ENCODE measurements around the gene ADCY4. TPM values are rescaled to one million over a fixed set of nuclear protein-coding genes. Genes with fewer than 3 reads are reported as not detected.

The ADCY4 gene
- total and polyA plus RNA-seq, 2 of the 8 experiments (the other 6 are each of a cell fraction or from before 2014, with no cell fraction given), result 0.27 to 0.35 TPM

GRCh38 chr14:24384169-24384568 is 49.3 kb upstream of the ADCY4 start:
- Histone ChIP-seq H3K56ac (replicated peaks; ENCODE audit: insufficient read length, low read depth, low read length) (no peak overlapping the region), H2BK20ac (ENCODE audit: low read length) (no peak overlapping the region), H3K4ac (replicated peaks; ENCODE audit: insufficient read length, low read depth, low read length) (no peak overlapping the region), H3K4me3 (ENCODE audit: extremely low read depth in 1 of 4, insufficient read depth in 2 of 4, low read depth in 3 of 4, low read length in 4 of 4) (no peak overlapping the region), H3K4me2 (ENCODE audit: insufficient read depth in 1 of 2, low read depth in 2 of 2, low read length in 2 of 2) (no peak overlapping the region), H2AFZ (ENCODE audit: low read length) (no peak overlapping the region), H2BK120ac (replicated peaks; ENCODE audit: low read depth, low read length) (no peak overlapping the region), H2BK12ac (ENCODE audit: low read depth, low read length) (0 out of 2 replicates have a peak overlapping the region, but pooled peaks have one; percentile 23), H4K5ac (ENCODE audit: insufficient read length, low read depth, low read length) (no peak overlapping the region), H3K27me3 (replicated peaks in 1 of 4; ENCODE audit: control insufficient read depth in 3 of 4, extremely low read depth in 1 of 4, insufficient read depth in 3 of 4, low read length in 3 of 4) (no peaks in the 10 kb centered on the region), H3K14ac (ENCODE audit: insufficient read length) (no peak overlapping the region), H2BK5ac (ENCODE audit: low read depth, low read length) (no peak overlapping the region), H3K23me2 (ENCODE audit: low read depth, low read length) (no peaks in the 10 kb centered on the region), H3K18ac (ENCODE audit: extremely low read depth, low read length) (no peak overlapping the region), H4K20me1 (replicated peaks in 1 of 2; ENCODE audit: control insufficient read depth in 1 of 2, insufficient read depth in 2 of 2, low read length in 2 of 2) (no peaks in the 10 kb centered on the region), H4K8ac (ENCODE audit: extremely low read depth, insufficient read depth, low read length) (no peak overlapping the region), H2BK15ac (ENCODE audit: low read length) (0 out of 2 replicates have a peak overlapping the region, but pooled peaks have one; percentile 65), H4K91ac (replicated peaks; ENCODE audit: insufficient read length, low read length) (no peak overlapping the region), H3K9me3 (ENCODE audit: insufficient read depth in 2 of 2, low read depth in 1 of 2, low read length in 1 of 2) (no peaks in the 10 kb centered on the region), H3K27ac (ENCODE audit: low read depth, low read length) (no peak overlapping the region), H3K23ac (ENCODE audit: insufficient read length) (no peak overlapping the region), H2AK5ac (ENCODE audit: low read depth, low read length) (peak overlapping the region; percentile 60; the same call in 1 of the 2 replicates), H3K36me3 (ENCODE audit: control insufficient read depth in 2 of 4, insufficient read depth in 4 of 4, low read length in 3 of 4) (no peaks in the 10 kb centered on the region), H3K79me2 (ENCODE audit: control insufficient read depth in 1 of 2, insufficient read depth in 2 of 2, low read length in 2 of 2) (no peaks in the 10 kb centered on the region), H3K79me1 (ENCODE audit: low read depth, low read length) (no peaks in the 10 kb centered on the region), H3K4me1 (replicated peaks in 1 of 4; ENCODE audit: control insufficient read depth in 3 of 4, insufficient read depth in 4 of 4, low read length in 3 of 4) (peaks cover 0 to 7% (median 2%) of the 10 kb centered on the region in 4 experiments; a peak in 4 of 7 replicates), H3K9ac (replicated peaks in 1 of 4; ENCODE audit: extremely low read depth in 1 of 4, low read depth in 3 of 4, low read length in 3 of 4) (no peak overlapping the region)
- POLR2A ChIA-PET (ENCODE audit: partially characterized antibody), result no interaction called here
- FAIRE-seq (no peak), DNase-seq (ENCODE audit: low read depth in 1 of 2, low spot score in 2 of 2) (no peak)
- CTCF ChIA-PET (ENCODE audit: partially characterized antibody), result interaction anchor here (0.7 to 16.4 kb wide), 5 partner anchors 10 to 826 kb away, joined by 3 to 207 read pairs (median 3); partner anchors contain the start of genes CBLN3 and KHNYN
- 87 to 100% methylated on average over 1 to 4 of the region's 4 CpGs for WGBS, 2 experiments (ENCODE audit: extremely low coverage in 1 of 2, insufficient coverage in 1 of 2, insufficient read length in 1 of 2, insufficient replicate concordance in 2 of 2, low coverage in 1 of 2, low lambda C conversion rate in 2 of 2, missing lambda C conversion rate in 1 of 2)
- TF ChIP-seq PHF8 (conservative IDR thresholded peaks at IDR 0.05; ENCODE audit: low read depth, low read length), result no peak
